ENCODE measurements around the gene CS.
"Not testable (repeated sequence)": the region's sequence is repeated elsewhere in the genome, so short reads cannot be mapped to it uniquely, and the experiment has no call there.

CS gene

DNA sequence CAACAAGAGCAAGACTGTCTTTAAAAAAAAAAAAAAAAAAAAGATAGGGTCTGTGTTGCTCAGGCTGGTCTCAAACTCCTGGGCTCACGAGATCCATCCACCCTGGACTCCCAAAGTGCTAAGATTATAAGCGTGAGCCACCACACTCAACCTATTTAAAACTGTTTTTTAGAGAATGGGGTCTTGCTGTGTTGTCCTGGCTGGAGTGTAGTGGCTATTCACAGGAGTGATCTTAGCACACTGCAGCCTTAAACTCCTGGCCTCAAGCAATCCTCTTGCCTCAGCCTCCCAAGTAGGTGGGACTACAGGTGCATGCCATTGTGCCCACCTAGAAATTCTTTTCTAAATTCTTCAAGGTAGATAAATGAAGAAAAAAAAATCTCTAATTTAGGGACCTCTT is 25.8 kb downstream of the CS start:
- no peak for DNase-seq

DNA sequence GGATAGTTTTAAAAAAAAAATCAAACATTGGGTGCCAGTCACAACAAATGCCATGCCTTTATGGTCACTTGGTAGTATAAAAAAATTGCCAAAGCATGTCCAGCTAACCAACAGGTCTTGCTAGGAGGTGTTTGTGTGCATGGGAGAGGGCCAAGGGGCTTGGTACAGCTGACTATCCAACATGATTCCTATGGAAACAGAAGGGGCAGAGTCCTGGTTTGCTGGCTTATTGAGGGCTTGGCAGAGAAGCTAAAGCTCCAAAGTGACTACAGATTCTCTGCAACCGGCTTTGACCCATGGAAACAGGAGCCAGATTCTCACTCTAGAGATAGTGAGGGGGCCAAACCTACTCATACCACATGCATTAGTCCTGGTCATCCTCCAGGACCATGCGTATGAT is 27.7 kb downstream of the CS start:
- DNase-seq: not testable (repeated sequence)

DNA sequence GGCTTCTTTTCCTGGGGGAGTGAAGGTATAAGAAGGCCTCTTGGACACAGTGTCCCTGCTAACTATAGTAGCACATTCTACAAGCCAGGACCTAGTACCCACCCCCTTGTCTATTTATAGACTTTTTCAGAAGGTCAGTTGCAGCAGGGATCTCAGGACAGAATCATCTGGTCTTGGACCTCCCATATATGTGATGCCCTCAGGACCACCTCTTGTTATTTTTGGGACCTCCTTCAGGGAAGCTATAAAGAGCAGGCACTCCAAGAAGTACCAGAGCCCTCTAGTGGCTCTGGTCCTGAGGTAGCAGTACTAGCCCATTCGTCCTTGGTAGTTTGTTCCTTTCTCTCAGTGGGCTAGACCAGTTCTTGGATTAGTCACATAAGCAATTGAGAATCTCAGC is 29.1 kb downstream of the CS start:
- no peak for DNase-seq

DNA sequence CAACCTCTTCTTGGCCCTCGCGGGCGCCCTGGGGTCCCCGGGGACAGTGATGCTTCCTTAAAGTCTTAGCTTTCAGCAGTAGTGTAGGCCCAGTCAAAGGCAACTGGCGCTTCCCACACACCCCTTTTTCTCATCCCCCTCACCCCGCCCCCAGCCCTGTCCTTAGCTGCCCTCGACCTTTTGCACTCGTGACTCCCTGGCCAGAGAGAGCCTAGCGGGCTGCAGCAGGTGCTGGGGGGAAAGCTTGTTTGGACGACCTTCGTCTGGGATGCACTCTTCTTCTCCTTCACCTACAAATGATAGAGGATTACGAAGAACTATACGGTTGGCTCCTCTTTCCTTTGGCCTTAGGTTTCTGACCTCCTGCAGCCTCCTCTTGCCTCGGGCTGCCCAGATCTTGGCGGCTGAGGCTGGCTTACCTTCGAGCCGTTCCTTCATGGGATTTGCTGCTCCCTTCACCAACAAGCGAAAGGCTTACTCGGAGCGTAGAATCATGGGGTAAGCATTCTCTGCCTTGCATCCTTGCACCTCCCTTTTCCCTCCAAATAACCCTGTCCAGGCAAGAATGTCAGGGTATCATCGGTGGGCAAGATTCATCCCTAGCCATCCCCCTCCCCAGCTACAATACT is 32.6 kb downstream of the CS start:
- DNase-seq: no peak

DNA sequence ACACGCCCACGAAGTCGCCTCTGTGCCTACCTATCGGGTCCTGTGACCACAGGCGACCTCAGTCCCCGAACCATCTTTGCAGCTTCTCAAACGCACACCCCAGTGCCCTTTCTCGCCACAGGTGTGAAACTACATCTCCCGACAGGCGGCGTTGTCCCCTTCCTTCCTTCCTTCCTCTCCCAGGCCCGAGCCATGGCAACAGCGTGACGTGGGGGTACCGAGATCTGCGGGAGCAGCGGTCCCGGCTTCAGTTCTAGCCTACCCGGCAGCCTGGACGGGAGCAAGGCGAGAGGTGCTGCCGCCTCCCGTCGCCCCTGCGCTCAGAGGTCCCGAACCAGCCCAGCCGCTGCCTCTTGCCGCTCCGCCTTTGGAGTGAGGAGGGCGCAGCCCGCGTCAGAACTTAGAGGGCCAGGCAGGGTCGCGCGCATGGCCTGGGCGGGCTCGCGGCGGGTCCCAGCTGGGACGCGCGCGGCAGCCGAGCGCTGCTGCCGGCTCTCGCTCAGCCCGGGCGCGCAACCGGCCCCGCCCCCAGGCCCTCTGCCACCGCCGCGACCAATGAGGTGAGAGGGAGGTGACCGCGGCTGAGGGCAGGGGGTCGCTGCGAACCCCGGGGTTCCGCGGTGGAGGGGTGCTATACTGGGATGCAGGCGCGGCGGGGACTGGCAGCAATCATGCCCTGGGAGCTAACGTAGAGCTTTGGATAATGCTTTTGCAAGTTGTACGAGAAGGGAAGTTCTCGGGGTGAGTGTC is 33.3 kb downstream of the CS start, which contains the start of gene COQ10A:
Gene COQ10A (plus strand): TSS at position 250 of the 750 bp plus-strand sequence. CDS start 177 bp downstream, at position 427.
- DNase-seq: peak; percentile 44

DNA sequence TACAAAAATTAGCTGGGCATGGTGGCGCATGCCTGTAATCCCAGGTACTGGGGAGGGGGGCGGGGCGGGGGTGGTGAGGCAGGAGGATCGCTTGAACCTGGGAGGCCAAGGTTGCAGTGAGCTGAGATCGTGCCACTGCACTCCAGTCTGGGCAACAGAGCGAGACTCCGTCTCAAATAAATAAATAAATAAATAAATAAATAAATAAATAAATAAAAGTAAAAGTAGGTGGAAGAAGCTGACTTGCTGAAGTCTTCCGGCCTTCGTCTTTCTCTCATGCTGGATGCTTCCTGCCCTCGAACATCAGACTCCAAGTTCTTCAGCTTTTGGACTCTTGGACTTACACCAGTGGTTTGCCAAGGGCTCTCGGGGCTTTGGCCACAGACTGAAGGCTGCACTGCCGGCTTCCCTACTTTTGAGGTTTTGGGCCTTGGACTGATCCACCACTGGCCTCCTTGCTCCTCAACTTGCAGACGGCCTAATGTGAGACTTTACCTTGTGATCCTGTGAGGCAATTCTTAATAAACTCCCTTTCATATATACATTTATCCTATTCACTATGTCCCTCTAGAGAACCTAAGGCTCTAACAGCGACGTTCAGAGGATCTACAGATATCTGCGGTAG is 34.0 kb downstream of the CS start:
- DNase-seq: not testable (repeated sequence)

DNA sequence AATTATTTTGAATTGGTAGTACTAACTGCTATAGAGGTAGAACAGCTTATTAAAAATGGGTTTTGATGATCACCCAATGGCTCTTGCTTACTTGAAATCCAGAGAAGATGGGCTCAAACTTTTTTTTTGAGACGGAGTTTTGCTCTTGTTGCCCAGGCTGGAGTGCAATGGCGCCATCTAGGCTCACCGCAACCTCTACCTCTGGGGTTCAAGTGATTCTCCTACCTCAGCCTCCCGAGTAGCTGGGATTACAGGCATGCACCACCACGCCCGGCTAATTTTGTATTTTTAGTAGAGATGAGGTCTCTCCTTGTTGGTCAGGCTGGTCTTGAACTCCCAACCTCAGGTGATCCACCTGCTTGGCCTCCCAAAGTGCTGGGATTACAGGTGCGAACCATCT is 37.2 kb downstream of the CS start:
- not testable (repeated sequence) for DNase-seq

DNA sequence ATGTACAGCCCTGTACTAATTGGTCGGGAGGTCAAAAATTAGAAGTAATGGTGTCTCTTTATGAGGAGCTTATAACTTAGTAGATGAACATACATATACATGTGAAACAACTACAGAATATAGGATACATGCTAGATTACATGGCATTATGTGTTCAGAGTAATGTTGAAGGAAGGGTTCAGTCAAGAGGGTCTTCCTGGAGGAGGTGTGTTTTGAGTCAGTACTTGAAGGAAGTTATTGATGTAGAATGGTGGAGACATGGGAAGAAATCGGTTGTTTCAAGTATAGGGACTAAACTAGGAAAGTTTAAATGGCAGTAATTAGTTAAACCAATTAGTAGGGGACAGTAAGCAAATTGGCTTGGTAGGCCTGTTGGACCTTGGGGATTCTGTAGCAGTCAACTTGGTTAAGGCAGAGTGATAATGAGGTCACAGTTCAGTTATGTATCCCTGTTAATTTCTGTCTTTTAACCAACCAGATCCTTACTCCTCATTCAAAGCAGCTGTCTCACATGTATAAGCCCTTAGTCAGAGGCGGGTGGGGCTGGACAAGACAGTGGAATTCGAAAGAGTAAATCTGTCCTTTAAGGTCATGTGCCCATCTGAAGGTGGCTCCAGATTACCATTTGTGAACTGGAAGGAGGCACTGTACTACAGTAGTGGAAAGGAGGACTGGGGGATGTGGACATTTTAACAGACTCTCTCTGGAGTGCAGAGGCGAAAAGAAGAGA is 38.5 kb downstream of the CS start:
- no peak for DNase-seq

DNA sequence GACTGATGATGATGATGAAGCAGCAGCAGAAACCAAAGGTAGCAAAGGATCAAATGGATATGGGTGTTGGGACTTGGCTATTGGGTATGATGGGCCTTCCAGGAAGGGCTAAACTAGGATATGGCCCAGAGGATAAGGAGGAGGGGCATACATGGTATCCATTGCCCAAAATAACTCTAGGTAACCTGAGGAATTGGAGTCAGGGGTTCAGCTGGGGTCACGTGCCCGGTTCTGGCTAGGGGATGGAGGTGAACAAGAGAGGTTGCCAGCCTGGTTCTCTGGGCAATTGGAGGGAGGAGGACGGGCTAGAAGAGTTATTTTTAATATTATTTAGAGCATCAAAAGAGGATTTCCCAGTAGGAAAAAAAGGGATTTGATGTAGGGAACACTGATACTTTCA is 39.2 kb downstream of the CS start:
- no peak for DNase-seq

DNA sequence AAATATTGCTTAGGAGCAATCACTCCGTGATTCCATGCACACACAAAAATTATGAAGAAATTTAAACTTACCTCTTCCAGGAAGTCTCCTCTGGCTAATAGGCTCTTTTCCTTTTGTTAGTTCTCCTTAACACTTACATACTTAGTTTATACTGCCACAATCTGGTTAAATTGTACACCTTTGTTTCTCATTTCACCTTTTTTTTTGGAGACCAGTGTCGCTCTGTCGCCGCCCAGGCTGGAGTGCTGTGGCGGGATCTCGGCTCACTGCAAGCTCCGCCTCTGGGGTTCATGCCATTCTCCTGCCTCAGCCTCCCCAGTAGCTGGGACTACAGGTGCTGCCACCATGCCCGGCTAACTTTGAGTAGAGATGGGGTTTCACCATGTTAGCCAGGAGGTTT is 39.8 kb downstream of the CS start:
- DNase-seq: no peak

DNA sequence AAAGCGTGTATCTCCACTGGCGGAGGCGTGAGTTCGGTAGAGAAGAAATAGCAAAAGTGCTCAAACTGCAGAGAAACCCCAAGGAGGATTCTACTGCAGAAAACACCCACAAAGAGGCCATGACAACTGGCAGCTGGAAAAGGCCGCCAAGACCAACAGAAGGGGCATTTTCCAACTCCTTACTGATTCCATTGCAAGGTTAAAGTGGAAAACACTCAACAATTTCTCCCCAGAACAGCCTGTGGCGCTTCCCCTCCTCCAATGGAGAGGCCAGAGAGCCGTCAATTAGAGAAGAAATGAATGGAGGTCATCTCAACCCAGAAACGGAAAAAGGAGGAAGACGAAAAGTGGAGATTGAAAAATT is 41.3 kb downstream of the CS start:
- no peak for DNase-seq

DNA sequence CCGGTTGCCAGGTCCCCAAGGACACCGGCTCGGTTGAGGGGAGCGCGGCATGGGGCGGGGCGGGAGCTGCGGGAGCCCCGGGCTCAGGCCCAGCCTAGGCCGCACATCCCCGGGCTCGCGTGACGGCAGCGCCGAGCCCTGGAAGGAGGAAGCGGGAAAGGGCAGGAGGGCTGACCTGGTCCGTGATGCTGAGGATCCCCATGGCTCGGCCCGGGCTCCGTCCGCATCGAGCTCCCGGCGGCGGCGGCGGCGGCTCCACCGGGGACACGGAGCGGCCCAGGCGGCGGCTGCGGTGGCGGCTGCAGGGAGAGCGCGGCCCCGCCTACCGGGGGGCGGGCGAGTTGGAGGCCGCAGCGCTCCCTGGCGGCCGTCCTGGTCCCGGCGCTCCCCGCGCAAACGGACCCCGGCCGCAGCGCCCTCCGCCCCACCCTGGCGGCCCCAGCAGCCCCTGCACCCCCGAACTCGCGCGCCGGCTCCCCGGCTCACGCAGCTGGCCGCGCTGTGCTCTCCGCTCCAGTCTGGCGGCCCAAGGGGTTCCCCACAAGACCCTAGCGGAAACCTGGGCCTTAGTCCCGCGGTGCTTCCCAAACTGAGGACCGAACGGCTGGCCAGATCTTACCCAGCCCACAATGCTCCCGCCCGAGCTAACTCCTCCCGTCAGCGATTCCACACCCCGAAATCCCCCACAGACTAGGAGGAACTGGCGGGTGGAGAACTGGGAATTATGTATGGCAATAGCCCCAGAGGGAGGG is 41.9 kb downstream of the CS start, which contains the start of gene ANKRD52:
Gene ANKRD52 (minus strand): TSS at position 317 of the 752 bp plus-strand sequence. CDS start 115 bp downstream, at position 202.
- peak; percentile 41 for DNase-seq

DNA sequence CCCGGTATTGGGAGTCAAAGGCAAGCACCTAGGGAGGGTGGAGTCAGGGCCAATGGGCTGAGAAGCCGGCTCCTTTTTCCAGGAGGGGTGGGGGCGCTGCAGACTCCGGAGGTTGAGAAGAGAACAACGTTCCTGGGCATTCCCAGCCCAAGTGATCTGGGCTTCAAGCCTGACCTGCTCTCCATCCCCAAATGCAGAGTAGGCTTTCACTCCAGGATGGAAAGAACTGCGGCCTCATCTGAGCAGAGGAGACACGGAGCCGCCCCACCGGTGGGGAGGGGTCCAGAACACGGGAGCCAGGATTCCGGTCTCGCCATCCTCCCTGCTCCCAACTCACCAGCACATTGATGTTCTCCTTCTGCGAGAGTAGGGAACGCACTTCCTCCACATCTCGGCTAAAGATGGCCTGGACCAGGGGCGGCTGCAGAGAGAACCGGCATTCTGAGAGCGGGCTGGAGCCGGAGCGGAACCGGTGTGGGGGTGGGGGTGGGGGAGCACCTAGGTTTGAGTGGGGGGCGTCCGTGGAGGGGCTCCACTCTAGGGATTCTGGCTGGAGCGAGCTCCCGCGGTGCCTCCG is 42.6 kb downstream of the CS start:
- no peak for DNase-seq

DNA sequence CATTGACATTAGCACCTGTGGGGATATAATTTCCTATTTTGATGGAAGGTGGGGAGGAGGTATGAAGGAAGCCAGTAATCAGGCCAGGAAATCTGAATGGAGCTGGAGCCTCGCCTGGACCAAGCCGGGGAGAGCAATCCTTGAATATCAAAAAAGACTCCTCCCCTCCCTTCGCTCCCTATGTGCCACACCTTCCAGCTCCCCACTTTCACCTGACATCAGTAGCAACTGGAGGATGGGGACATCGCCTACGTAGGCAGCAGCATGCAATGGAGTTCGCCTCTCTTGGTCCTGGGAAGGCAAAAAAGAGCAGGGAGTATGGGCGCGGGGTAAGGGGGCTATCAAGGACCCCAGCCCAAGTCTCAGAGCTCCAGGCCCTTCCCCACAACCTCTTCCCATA is 43.1 kb downstream of the CS start:
- DNase-seq: no peak

DNA sequence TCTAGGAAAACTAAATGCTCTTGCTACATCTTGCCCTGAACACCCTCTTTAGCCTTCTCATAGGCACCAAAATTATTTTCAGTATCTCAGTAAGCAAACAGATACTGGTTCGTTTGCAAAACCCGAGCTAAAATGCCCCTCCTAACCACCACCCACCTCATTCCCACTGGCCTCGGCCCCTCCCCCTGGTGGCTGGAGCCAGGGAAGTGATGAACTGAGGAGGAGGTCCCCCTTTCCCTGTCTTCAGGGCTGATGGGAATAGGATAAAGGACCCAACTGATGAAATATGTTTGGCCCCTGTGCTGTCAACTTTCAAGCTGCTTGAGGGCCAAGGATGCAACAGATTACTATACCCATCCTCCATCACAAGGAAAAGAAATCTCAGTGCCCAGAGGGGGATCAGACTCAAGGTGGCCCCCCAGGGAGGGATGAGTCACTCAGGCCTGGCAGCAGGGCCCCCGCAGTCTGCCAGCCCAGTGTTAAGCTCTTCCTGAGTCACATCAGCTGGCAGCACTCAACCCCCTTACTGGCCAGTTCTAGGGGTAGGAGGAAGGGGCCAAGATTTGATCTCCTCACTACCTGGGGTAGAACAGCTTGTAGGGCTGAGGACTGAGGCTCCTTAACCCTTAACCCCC is 43.7 kb downstream of the CS start:
- no peak for DNase-seq

DNA sequence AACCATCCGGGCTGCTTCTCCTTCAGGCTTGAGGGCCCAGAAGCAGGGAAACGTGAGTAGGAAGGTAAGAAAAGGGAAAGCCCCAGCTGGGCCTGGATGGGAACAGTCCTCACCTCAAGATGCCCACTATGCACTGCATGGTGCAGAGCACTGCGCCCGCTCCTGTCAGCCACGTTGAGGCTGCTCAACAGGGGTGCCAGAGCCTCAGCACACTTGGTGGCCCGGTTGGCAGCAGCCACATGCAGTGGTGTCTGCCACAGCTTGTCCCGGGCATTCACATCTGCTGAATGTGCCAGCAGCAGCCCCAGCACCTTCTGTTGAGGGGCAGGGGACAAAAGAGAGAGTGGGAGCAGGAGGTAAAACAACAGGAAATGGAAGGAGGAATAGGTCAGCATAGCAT is 44.5 kb downstream of the CS start:
- DNase-seq: no peak

DNA sequence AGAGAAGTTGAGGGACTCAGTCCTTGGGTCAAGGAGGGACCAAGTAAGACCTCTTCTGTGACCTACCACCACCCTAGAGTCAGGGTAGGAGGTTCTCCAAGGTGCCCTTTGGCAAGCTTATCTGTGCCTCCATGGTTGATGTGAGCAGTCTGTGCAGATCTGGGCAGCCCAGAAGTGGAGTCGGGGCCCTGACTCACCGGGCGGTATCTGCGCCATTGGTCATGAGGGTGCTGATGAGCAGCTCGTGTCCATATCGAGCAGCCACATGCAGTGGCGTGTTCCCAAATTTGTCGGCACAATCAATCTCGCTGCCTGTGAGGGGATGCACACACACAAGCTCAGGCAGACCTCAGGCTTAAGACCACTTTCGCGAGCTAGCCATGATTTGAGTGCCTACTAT is 47.0 kb downstream of the CS start:
- DNase-seq: no peak

DNA sequence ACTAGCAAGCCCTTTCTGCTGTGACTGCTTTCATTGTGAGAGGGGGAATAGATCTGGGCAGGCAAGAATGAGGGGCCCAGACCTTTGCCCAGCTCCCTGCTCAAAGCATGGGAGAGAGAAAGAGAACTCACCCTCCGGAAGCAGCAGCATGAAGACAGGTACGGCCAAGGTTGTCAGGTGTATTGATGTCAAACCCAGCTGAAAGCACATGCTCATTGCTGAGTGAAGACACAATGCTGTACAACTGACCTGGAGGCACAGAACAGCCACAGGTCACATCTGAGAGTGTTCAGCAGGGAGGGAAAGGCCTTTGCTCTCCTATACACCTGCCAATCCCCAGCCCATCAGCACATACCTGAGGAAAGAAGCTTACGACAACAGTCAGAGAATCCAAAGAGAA is 47.5 kb downstream of the CS start:
- DNase-seq: no peak

DNA sequence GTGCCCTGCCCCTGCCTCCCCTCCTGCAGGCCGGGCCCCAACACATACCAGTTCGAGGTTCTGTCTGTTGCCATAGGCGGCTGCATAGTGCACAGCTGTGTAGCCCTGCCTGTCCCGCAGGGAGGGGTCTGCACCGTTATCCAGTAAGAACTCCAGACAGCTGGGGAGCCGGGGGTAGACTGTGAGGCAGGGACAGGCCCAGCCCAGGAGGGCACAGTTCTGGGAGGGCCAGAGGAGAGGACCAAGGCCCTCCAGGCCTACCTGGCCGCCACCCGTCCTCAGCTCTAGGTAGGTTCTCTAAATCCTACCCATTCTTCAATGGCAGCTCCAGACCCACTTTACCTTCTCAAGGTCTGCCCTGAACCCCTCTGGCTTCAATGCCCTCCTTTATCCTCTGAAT is 51.4 kb downstream of the CS start:
- no peak for DNase-seq

DNA sequence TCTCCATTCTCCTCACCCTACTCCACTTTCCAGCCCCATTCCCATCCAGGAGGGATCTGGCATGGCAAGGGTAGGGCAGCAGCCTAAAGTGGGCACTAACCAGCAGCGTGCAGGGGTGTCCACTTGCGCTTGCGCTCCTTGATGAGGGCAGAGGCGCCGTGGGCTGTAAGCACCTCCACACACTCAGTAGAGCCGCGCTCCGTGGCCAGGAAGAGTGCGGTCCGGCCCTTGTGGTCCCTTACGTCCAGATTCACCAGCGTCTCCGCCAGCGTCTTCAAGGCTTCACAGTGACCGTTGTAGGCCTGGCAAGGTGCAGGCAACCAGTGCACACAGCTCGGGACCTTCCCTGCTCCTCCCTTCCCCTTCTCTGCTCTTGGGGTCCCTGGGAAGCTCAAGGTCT is 52.2 kb downstream of the CS start:
- DNase-seq: no peak

DNA sequence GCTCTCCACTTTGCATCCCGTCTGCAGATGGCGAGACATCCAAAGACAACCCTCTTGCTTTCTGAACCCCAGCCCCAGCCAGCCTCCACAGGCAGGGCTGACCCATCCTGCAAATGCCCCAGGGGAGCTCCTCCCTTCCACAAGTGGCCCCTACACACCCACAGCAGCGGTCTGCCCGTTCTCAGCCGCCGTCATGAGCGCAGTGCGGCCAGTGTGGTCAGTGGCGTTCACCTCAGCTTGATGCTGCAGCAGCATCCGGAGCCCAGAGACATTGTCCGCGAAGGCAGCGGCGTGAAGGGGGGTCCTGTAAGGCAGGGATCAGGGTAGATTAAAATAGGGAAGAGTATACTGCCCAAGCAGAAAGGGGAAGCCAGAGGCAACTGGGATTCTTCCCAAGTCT is 55.6 kb downstream of the CS start:
- DNase-seq: no peak

DNA sequence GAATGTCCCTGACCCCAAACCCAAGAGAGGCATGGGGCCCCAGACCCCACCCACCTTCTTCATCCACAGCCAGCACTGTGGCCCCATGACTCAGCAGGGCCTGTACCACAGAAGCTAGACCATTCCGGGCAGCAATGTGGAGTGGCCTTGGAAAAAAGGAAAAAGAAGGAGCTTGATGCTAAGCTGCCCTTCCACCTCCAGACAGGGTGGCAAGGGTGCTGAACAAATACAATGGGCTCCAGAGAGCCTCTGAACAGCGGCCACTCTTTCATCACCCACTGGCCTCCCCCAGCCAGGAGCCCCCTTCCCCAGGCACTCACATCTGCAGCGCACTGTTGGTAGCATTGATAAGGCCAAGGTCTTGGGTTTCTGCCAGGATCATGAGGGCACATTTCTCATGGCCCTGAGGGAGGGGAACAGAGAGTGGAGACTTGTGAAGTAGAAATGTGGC is 56.4 kb downstream of the CS start:
- DNase-seq: no peak
